Nephron progenitor cell (in vitro differentiated cells): ENCODE measurements around the gene CHRD.

ENCODE experiments used
- DNase-seq: peaks from one replicate; pipeline ENCODE4 v3.0.0; 2021
- H3K27ac Mint-ChIP-seq: 2 replicates; pipeline ENCODE4 v1.8.0; 2021; ENCODE audit warnings: mild to moderate bottlenecking, moderate library complexity, mixed read lengths
- H3K27me3 Mint-ChIP-seq: 2 replicates; pipeline ENCODE4 v1.8.0; 2021; ENCODE audit warnings: mild to moderate bottlenecking, low read depth, mixed read lengths; ENCODE audit not compliant: poor library complexity
- H3K36me3 Mint-ChIP-seq: 2 replicates; pipeline ENCODE4 v1.8.0; 2021; ENCODE audit warnings: low read depth, mixed read lengths
- H3K4me1 Mint-ChIP-seq: 2 replicates; pipeline ENCODE4 v1.8.0; 2021; ENCODE audit warnings: mixed read lengths
- H3K4me3 Mint-ChIP-seq: 2 replicates; pipeline ENCODE4 v1.8.0; 2021; ENCODE audit warnings: mild to moderate bottlenecking, moderate library complexity, mixed read lengths
- H3K9me3 Mint-ChIP-seq: 2 replicates; pipeline ENCODE4 v1.8.0; 2021; ENCODE audit warnings: mild to moderate bottlenecking, moderate library complexity, mixed read lengths
- TF ChIP-seq, protein P1 (sequence below): fragments of 200-600 bp; sonication (generic); IDR thresholded peaks from 2 replicates; pipeline ENCODE4 v1.5.0; 2021; ENCODE audit warnings: antibody characterized with exemption

Gene CHRD

DNA sequence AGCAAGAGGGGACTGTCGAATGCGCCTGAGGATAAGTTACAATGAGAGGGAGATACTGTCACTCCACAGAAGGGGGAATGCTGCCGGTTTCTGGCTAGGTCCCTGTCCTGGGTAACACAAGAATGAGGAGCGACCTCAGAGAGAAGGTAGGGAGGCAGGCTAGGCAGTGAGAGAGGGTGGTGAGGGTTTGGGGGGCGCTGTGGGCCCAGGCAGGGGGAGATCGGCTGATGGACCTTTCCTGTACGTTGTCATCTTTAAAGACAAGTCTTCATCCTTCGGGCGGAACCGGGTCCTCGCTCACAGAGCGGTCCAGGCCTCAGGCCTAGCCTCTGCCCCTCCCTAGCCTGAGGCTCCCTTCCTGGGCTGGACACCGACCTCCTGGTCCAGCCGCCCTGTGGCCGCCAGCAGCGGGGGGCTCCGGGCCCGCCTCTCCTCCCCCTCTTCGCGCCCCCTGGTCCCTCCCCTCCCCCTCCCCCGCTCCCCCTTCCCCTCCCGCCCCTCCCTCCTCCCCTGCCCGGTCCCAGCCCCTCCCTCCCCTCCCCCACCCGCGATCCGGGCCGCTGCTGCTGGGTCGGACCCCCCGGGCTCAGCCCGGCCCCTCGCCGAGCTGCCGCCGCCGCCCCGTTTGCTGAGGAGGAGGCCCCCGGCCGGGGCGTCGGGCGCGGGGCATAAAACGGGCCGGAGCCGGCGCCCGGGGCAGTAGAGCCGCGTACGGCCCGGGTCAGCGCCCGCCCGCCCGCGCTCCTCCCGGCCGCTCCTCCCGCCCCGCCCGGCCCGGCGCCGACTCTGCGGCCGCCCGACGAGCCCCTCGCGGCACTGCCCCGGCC is at the start of gene CHRD:
TSS of gene CHRD (plus strand) at position 697 of the 827 bp plus-strand sequence. CDS start 265 bp downstream, outside the sequence.
- DNase-seq: peak; percentile 51
- Mint-ChIP-seq H3K4me3 (peak within 1 kb of the TSS; percentile 82), H3K36me3 (peaks cover 7% of the 10 kb centered on the region), H3K9me3 (no peaks in the 10 kb centered on the region), H3K27me3 (peaks cover 51% of the 10 kb centered on the region), H3K4me1 (peaks cover 39% of the 10 kb centered on the region), H3K27ac (peak within 1 kb of the TSS; percentile 5)
- TF ChIP-seq, protein P1, sequence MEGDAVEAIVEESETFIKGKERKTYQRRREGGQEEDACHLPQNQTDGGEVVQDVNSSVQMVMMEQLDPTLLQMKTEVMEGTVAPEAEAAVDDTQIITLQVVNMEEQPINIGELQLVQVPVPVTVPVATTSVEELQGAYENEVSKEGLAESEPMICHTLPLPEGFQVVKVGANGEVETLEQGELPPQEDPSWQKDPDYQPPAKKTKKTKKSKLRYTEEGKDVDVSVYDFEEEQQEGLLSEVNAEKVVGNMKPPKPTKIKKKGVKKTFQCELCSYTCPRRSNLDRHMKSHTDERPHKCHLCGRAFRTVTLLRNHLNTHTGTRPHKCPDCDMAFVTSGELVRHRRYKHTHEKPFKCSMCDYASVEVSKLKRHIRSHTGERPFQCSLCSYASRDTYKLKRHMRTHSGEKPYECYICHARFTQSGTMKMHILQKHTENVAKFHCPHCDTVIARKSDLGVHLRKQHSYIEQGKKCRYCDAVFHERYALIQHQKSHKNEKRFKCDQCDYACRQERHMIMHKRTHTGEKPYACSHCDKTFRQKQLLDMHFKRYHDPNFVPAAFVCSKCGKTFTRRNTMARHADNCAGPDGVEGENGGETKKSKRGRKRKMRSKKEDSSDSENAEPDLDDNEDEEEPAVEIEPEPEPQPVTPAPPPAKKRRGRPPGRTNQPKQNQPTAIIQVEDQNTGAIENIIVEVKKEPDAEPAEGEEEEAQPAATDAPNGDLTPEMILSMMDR: no peak

DNA sequence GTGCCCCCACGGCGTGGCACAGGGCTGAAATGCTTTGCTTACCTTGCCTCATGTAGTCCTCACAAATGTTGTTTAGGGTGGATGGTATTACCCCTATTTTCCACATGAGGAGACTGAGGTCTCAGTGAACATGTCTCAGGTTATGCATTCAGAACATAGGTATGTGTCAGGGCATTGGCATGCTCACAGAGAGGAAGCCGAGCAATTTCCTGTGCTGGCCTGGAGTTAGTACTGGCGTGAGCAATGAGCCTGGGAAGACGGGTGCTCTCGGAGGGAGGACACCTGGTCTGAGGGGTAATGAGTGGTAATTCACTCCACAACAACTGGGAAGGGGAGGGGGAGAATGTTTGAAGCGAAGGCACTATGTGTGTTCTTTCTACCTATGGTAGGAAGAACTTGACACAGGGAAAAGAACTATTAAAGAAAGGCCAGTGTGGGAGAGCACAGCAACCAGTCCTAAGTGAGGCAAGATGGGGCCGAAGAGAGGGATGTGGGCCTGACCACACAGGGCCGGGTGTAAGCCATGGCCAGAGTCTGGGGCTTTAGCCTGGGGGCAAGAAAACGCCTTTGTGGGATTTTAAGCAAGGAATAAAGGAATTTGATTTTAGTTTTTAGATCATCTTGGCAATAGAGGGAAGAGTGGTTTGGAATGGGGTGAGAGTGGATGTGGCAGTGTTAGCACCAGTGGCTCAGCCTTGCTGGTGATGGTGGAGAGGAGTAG is 47.3 kb upstream of the CHRD start:
- H3K9me3 Mint-ChIP-seq: no peaks in the 10 kb centered on the region
- H3K27ac Mint-ChIP-seq: peak overlapping the region; percentile 87
- no peaks in the 10 kb centered on the region for H3K27me3 Mint-ChIP-seq
- peaks cover 17% of the 10 kb centered on the region for H3K4me1 Mint-ChIP-seq
- DNase-seq: no peak
- TF ChIP-seq, protein P1: no peak
- H3K36me3 Mint-ChIP-seq: peaks cover 65% of the 10 kb centered on the region
- H3K4me3 Mint-ChIP-seq: no peak overlapping the region

DNA sequence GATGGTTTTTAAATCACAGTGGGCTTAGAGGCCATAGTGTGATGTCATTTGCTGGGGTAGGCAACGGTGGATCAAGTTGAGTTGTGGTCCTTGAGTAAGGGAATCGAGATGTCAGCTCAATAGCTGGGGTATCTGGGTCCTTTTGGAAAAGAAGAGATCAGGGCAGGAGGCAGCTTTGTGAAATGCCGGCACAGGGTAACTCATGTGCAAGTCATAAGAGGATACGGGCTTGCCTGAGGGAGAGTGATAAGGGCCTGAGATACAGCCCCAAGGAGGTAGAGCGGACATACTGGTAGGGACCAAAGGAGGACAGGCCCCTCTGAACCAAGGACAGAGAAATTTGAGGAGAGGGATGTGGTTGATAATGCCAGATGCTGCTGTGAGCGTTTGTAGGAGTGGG is 46.7 kb upstream of the CHRD start:
- TF ChIP-seq, protein P1: no peak
- Mint-ChIP-seq H3K27me3 (peaks cover 2% of the 10 kb centered on the region), H3K4me1 (peaks cover 24% of the 10 kb centered on the region), H3K4me3 (no peak overlapping the region), H3K36me3 (peaks cover 59% of the 10 kb centered on the region), H3K9me3 (no peaks in the 10 kb centered on the region), H3K27ac (peak overlapping the region; percentile 87)
- DNase-seq: no peak

DNA sequence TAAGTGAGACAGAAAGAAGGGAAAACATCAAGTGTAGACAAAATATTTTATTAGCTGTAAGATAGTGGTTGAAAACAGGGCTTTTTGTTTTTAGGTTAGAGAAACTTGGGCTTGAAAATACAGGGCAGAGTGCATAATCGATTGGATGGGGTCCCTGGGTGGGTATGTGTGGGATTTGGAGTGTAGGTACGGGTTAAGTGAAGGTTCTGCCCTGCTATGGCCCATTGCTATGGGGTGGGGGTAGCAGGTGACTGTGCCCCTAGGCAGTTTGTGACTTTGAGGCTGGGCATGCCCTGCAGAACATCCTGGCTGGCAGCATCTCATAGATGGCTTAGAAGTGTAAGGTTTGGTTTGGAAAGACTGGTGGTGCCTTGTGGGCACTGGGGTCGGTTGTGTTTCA is 46.2 kb upstream of the CHRD start:
- Mint-ChIP-seq H3K36me3 (peaks cover 53% of the 10 kb centered on the region), H3K9me3 (no peaks in the 10 kb centered on the region), H3K27me3 (peaks cover 4% of the 10 kb centered on the region), H3K4me1 (peaks cover 28% of the 10 kb centered on the region), H3K27ac (peak overlapping the region; percentile 40), H3K4me3 (no peak overlapping the region)
- DNase-seq: no peak
- TF ChIP-seq, protein P1: no peak

DNA sequence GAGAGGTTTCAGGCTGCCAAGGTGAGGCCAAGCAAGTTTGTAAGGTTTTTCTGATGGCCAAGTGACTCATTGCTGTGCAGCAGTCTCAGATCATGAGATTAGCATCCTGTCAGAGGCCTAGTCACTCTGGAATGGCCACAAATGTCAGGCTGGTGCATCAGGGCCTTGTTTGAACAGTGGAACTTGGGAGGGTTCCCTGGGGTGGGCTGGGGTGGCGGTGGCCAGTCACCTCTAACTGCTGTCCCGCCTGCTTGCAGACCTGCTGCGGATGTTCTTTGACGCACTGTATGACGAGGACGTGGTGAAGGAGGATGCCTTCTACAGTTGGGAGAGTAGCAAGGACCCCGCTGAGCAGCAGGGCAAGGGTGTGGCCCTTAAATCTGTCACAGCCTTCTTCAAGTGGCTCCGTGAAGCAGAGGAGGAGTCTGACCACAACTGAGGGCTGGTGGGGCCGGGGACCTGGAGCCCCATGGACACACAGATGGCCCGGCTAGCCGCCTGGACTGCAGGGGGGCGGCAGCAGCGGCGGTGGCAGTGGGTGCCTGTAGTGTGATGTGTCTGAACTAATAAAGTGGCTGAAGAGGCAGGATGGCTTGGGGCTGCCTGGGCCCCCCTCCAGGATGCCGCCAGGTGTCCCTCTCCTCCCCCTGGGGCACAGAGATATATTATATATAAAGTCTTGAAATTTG is 45.2 kb upstream of the CHRD start:
- TF ChIP-seq, protein P1: no peak
- Mint-ChIP-seq H3K4me3 (peak overlapping the region; percentile 62), H3K27me3 (peaks cover 7% of the 10 kb centered on the region), H3K4me1 (peaks cover 35% of the 10 kb centered on the region), H3K27ac (peak overlapping the region; percentile 40), H3K9me3 (no peaks in the 10 kb centered on the region), H3K36me3 (peaks cover 44% of the 10 kb centered on the region)
- DNase-seq: no peak
